GM18526 (cell line): Measurements from ENCODE around the gene L3MBTL4.

ENCODE experiments used
- POLR2A ChIP-seq: IDR thresholded peaks from 3 replicates; pipeline ENCODE4 v1.6.1; 2011; ENCODE audit not compliant: insufficient read length; ENCODE audit errors: extremely low read depth

L3MBTL4 gene

DNA sequence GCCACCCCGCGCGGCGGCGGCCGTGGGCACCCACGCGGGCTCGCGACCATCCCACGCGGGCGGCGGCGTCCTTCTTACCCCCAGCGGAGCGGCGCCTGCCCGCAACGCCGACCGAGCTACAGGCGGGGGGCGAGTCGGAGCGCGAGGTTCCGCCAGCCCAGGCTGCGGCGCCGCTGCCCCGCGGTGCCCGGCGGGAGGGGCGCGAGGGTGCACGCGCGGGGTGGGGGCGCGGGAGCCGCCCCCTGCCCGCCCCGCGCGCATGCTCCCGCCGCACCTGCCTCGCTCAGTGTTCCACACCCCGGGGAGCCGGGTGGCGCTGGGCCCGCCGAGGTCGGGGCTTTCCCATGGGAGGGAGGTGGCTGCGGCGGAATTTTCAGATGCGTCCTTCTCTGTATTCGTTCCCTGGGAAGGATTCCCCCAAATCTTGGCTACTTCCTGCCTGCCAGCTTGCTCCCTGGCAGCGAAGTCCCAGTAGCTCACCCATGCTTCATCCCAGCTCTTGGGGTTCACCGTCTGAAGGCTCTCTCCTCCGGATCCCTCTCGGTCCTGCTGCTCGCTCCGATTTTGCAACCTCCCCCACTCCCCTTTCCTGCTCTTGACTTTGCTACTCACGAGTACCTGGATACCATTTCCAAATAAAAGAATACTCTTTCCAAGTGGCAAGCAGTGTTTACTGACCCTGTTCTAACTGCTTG is at the start of gene L3MBTL4:
L3MBTL4 (minus strand) TSS at position 189 of the 695 bp plus-strand sequence. CDS start 103,286 bp downstream, outside the sequence.
- peak; percentile 22 for TF ChIP-seq POLR2A

DNA sequence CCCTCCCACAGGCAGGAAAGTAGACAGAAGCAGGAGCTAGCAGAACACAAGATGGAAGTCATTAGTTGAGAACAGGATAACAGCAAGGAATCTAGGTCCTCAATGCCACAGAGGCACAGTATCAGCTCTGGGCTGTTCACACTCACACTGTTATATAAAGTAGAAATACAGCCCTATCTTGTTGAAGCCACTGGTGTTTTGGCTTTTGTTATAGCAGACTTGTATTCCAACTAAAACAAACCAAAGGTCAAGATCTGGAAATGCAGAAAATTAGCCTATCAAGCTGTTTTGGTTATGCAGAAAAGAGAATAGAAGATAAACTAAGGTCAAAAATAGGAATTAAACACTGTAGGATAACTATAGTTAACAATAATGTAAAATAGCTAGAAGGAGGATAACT is 37.5 kb upstream of the L3MBTL4 start:
- no peak for TF ChIP-seq POLR2A

DNA sequence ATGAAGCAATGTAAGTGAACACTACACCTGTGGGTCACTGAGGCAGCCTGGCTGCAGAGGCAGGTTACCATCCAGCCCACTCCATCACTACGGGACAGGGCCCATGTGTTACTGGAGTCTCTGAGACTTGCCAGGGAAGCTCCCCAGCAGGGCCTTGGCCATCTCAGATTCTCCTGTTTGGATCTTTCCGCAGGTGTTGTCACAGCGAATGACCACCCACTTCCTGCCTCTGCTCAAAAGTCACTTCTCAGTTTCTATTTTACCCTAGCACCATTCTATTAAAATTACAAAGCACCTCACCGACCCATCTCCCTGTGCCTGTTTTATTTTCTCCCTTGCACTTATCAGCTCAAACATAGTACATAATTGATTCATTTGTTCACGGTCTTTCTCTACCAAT is 34.5 kb upstream of the L3MBTL4 start:
- TF ChIP-seq POLR2A: no peak

DNA sequence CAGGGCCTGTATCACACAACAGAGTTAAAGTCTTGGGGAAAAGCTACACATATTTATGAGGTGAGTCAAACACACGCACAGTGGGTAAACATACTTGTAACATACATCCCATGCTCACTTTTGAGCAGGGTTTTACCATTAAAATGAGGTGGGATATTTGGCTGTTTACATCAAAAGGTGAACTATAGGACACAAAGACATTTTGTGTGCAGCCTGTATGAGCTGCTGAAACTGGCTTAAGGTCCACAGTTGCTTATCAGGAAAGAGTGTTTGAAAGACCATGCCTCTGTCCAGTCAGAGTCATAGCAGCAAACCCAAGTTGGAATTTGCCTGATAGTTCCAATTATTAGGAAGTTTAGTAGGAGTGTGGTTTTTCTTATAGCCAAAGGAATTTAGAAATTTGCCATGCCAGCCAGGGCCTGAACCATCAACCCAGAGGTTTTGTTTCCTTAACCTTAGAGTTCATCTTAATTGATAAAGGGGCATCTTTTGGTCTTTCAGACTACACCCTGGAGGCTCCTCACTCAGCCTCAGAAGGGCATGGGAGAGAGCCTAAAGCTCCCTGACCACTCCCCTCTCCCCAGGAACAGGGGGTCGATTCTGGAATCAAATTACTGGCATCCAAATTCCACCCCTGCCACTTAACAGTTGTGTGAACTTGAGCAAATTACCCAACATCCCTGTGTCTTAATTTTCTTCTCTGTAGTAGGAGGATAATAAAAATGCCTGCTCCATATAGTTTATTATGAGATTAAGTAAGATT is 29.9 kb upstream of the L3MBTL4 start:
- TF ChIP-seq POLR2A: no peak

DNA sequence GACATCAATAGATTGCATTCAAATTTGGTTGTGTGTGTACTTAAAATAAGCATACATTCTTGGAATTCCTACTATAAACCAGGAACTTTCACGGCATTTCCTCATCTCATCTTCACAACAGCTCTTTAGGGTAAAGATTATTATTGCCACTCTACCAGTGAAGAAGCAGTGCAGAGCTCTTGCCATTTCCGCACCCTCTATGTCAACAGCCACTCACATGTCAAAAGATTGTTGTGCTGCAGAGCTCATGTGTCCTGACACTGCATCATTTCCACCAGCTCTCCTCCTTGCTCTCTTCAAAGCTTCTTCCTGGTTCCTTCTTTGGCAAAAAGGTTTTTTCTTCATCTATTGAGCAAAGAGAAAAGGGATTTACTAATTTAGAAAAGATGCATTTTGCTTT is 26.5 kb upstream of the L3MBTL4 start:
- TF ChIP-seq POLR2A: no peak

DNA sequence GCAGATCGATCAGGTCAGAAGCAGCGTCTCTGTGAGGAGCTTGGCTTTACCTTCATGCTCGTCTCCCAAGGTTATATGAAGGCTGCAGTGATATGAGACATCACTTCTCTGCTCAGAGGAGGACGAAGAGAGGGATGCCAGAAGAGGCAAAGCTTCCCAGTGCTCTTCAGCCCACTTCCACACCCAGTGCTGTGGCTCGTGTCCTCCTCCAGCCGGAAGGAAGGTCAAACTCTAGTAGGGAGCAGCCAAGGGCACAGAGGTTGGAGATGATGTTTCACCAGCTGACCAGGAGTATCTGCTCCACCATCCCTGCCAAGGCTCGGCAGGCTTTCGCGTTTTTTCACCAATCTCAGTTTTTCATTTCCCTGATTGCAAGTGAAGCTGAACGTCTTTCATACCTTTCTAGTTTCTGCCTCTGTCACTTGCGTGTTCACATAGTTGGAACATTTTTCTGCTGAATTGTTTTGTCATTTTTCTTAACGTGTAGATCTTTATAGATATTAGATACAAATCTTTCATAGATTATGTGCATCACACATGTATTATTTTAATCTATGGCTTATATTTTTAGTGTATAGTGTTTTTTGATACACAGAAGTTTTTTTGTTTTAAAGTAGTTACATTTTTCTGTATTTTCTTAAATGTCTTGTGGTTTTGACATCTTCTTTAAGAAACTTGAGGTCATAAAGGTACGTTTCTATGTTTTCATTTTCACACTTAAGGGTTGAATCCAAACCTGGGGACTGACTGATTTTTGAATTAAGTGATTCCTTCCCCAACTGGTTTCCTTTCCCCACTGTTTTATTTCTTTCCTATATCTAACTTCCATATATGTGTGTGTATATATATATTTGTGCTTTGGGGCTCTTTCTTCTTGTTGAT is 23.5 kb upstream of the L3MBTL4 start:
- TF ChIP-seq POLR2A: no peak

DNA sequence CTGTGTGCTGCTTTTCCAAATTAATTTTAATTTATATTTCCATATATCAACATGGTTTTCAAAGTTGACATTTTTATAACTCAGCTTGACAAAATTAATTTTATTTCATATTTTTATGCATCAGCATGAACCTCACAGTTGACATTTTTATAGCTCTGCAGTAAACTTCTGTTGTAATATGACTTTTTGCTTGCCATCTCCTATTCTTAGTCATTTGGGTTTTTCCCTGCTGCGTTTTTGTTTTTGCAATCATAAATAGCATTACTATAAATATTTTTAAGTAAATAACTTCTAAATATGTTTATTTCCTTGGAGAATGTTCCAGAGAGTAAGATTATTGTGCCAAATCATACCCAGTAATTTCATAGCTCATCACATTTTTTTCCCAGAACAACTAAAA is 21.0 kb upstream of the L3MBTL4 start:
- no peak for TF ChIP-seq POLR2A

DNA sequence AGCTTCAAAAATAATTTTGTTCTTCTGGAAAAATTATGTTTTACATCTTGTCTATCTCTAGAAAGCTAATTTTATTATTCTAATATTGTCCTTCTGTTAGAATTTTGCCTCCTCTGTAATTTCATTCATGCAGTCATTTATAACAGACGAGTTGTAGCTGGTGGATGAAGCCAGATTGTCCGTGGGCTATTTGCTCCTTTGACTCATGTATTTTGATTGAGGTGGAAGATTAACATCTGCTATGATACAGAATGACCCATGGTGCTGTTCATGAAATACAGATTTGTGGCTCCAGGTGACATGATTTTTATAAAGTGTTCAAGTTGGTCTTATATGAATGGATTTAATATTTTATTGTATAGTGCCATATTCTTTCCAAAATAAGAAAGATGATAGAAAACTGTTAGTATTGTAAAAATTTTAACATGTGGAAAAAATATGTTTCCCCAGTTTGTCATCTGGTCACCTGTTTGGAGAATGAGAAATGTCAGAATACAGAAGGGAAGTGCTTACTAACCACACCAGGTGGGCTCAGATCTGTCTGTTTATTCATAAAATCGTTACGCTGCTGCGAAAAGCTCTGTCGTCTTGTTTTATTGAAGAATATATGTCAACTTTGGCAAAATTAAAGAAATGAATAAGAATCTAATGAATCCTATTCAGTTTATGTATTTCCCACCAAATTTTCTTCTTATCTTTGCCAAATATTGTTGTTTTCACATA is 20.4 kb upstream of the L3MBTL4 start:
- no peak for TF ChIP-seq POLR2A

DNA sequence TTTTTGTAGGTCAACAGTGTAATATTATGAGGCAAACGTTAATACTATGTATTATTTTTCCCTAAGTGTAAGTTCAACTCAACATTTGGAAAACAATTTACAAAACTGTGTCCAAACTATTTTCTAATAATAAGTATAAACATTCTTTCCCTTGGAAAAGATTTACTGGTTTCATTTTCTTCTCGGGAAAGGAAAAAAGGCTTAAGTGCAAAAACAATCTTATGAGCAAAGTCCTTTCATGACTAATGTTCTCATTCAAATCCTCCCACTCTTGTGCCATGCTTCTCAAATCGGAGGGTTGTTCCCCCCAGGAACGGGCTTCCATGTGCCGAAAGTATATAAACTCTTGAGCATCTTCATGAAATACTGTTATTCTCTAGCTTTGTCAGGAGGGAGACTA is 19.8 kb upstream of the L3MBTL4 start:
- TF ChIP-seq POLR2A: no peak

DNA sequence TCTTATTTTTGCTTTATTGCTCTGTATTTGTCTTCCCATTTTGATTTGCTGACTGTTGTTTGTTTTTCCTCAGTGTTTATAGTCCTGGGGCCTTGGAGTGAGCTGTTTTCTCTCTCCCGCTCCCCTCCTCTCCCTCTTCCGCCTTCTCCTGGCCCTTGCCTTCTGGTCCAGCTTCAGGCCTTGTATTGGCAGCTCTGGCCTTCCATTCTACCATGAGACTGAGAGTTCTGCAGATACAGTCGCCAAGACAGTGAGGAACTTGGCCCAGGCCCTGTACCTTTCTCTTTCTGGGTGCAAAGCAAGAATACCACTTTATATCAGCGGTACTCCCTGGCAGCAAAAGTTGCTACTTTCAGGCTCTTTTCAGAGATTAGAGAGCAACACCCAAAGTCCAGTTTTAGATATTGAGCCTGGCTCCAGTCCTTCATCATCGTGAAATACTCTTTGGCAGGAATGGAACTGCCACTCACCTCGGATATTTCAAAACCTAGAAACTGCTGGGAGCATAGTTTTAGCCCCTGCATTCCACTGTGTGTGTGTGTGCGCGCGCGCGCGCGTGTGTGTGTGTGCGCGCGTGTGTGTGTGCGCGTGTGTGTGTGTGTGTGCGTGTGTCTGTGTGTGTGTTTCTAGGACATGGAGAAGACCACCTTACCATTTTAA is 17.1 kb upstream of the L3MBTL4 start:
- TF ChIP-seq POLR2A: no peak

DNA sequence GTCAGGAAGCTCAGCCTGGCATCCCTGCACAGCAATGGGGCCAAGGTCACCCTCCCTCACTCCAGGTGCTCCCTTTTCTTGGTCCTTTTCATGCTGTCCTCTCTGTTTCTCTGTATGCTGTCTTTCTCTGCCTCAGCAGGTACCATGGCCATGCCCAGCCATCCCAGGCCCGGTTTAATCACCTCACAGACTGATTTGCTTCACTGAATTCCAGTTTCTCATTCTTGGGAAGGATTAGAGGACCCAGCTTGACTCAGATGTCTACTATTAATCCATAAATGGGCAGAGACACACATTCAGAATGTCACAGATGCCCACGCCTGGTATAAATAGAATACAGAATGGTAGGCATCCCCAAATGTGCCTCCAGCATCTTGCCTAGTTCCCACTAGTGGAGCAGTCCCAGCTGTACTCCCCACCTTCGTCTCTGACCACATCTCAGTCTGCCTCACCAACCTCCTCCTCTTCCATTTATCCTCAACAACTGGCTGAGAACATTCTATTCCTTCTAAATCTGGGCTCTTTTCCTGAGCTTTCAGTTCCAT is 14.2 kb upstream of the L3MBTL4 start:
- no peak for TF ChIP-seq POLR2A

DNA sequence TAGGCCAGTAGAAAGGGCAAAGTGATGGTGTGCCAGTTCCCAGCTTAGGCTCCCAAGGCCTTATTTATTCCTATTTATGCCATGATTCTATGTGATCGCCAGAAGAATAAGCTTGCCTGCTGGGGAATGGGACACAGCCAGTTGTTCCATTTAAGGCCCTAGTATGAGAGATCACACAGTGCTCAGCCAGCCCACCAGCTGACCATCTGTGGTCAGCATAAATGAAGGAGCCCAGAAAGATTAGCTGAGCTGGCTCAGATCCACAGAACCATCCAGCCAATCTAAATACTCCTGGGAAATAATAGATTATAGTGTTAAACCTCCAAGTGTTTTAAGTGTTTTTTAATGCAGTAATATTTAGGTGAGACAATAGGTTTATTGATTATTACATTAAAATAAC is 12.6 kb upstream of the L3MBTL4 start:
- TF ChIP-seq POLR2A: no peak

DNA sequence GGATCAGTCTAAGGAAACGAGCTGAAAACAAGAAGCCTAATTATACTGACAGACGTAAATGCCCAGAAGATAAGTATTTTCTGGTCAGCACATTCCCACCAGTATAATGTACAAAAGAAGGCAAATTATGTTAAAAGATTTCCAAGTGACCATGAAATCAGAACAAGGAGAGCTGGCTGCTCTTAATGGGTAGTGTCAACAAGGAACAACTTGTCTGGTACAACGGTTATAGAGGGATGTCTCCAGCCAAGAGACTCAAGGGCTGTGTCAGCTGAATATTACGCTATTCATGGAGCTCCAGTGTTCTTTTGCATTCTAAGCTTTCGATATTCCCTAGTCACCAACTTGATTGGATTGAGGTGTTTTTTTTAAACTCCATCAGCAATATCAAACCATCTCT is 8.6 kb upstream of the L3MBTL4 start:
- no peak for TF ChIP-seq POLR2A

DNA sequence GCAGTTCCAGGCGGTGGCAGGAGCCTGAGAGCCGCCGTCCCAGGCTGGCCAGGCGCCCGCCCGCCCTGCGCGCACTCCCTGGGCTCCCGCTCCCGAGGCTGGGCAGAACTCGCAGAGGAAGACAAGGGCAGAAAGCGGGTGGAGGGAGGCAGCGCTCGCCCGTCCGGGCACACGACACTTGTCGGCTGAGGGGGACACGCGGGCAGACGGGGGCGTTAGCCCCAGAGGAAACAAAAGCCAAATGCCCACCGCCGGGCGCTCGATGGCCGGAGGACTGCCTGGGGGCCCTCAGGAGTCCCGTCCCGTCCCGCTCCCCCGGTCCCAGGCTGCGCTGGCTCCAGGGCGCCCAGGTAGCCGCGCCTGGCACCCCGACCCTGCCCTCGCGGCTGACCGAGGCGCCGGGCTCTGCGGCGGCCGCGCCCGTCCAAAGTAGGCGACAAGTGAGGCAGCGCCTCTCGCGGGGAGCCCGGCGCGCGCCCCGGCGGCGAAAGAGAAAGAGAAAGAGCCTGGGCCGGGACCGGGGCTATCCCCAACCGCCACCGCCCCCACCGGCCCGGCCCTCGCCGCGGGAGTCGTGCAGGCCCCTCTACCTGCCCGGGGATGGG is 491 bp downstream of the L3MBTL4 start:
- TF ChIP-seq POLR2A: no peak
